Panc1 (cell line): ENCODE results near the gene CYP3A4.

Source experiments
- CTCF ChIP-seq: fragments of 450-650 bp; IDR thresholded peaks from 2 replicates; pipeline ENCODE4 v1.5.1; 2017; ENCODE audit warnings: mild to moderate bottlenecking
- POLR2AphosphoS5 ChIP-seq: IDR thresholded peaks from 2 replicates; pipeline ENCODE4 v1.6.1; 2012; ENCODE audit warnings: mild to moderate bottlenecking, low read depth, low read length, moderate library complexity
- REST ChIP-seq, 2 experiments: IDR thresholded peaks; 2 replicates each; pipeline ENCODE4 v1.6.1; 2011 to 2012; ENCODE audit warnings: low read depth in 2 of 2, control low read depth in 1 of 2, low read length in 1 of 2, mild to moderate bottlenecking in 1 of 2, moderate library complexity in 1 of 2; ENCODE audit not compliant: insufficient read depth in 1 of 2
- TCF7L2 ChIP-seq: IDR thresholded peaks from 2 replicates; pipeline ENCODE4 v1.6.1; 2011; ENCODE audit warnings: mild to moderate bottlenecking, low read depth, low read length, inconsistent platforms

- TF ChIP-seq CTCF (no peak), REST (IDR thresholded peaks at IDR 0.05; ENCODE audit: insufficient read depth in 1 of 2, low read depth in 2 of 2, low read length in 1 of 2) (no peak), POLR2AphosphoS5 (no peak), TCF7L2 (no peak)
These were observed 43.2 kb upstream of the CYP3A4 start for GRCh38 chr7:99827040-99827778.
